DMS 273 (cell line): ENCODE data around the gene ZNF471.
A peak's percentile ranks its signal among the peaks of the same experiment; 100 is the strongest.

Experiments used
- DNase-seq: peaks from one replicate; lab custom pipeline; 2025; ENCODE audit not compliant: unreplicated experiment; lab: John Stamatoyannopoulos, UW

The ZNF471 gene

DNA sequence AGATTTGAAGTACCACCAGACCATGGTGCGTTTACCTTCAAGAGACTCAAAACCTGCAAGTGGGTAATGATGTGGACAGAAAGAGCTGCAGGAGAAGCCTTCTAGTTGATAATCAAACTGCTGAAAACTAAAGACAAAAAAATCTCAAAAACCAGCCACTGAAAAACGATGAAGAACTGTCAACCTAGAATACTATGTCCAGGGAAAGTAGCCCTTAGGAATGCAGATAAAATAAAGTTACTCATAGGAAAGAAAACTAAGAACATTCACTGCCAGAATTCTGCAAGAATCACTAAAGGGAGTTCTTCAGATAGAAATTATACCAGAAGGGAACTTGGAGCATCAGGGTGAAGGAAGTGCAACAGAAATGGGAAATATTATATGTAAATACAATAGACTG is 64.9 kb downstream of the ZNF471 start:
- DNase-seq = no peak

DNA sequence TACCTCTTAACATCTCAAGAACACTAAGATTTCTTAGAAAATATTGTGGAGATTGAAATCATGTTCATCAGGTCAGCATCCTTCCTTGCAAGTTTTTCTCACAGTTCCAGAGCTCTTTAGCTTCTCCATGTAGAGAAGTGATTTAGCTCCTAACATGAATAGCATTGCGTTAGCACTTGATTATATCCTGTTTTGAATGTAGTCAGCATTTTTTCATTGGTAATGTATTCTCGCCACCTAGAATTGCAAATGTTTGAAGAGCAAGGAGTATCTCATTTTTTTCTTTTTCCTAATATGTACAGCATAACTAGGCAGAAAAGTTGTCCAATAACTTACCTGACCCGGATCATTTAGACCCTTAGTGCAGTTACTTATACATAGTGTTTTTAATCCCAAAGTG is 66.3 kb downstream of the ZNF471 start:
- DNase-seq = no peak

DNA sequence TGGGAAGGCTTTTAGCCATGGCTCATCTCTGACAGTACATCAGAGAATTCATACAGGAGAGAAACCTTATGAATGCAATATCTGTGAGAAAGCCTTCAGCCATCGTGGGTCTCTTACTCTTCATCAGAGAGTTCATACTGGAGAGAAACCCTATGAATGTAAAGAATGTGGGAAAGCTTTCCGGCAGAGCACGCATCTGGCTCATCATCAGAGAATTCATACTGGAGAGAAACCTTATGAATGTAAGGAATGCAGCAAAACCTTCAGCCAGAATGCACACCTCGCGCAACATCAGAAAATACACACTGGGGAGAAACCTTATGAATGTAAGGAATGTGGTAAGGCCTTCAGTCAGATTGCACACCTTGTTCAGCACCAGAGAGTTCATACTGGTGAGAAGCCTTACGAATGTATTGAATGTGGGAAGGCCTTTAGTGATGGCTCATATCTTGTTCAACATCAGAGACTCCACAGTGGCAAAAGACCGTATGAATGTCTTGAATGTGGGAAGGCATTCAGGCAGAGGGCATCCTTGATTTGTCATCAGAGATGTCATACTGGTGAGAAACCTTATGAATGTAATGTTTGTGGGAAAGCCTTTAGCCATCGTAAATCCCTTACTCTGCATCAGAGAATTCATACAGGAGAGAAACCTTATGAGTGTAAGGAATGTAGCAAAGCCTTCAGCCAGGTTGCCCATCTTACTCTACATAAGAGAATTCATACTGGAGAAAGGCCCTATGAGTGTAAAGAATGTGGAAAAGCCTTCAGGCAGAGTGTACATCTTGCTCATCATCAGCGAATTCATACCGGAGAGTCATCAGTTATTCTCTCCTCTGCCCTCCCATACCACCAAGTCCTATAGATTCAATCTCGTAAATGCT is 70.3 kb downstream of the ZNF471 start:
- DNase-seq = peak; percentile 5
